GM12865 (cell line): ENCODE measurements around the gene SOX8.

Experiments used
- DNase-seq: peaks from one replicate; pipeline ENCODE4 v3.0.0; 2010; ENCODE audit warnings: low read depth
- H3K4me3 ChIP-seq: 2 replicates; pipeline ENCODE4 v1.5.1; 2011; ENCODE audit warnings: mild to moderate bottlenecking, low read depth, low read length, control low read depth
- TF ChIP-seq, protein P1 (sequence below): IDR thresholded peaks from 2 replicates; pipeline ENCODE4 v1.5.1; 2011; ENCODE audit warnings: low read length, control low read depth, low read depth, inconsistent platforms; ENCODE audit not compliant: insufficient read depth; ENCODE audit errors: missing control alignments

SOX8 gene

DNA sequence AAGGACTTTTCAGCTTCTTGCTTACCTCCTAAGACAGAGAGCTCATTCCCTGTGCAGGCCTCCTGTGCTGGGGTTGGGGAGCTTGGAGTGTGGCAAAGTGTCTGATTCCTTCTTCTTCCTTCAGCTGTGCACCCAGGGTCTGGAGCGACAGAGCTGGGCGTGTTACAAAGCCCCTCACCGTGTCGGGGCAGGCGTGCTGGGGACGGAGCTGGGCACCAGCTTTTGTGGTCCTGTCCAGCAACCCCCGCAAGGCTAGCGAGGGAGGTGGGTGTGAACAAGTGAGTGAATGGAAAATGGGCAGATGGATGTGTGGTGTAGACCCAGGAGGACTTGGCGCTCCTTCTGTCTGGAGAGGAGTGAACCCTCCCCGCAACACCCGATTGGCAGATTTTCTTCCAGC lies 23.7 kb downstream of the SOX8 start:
- no peak overlapping the region for H3K4me3 ChIP-seq
- TF ChIP-seq, protein P1, sequence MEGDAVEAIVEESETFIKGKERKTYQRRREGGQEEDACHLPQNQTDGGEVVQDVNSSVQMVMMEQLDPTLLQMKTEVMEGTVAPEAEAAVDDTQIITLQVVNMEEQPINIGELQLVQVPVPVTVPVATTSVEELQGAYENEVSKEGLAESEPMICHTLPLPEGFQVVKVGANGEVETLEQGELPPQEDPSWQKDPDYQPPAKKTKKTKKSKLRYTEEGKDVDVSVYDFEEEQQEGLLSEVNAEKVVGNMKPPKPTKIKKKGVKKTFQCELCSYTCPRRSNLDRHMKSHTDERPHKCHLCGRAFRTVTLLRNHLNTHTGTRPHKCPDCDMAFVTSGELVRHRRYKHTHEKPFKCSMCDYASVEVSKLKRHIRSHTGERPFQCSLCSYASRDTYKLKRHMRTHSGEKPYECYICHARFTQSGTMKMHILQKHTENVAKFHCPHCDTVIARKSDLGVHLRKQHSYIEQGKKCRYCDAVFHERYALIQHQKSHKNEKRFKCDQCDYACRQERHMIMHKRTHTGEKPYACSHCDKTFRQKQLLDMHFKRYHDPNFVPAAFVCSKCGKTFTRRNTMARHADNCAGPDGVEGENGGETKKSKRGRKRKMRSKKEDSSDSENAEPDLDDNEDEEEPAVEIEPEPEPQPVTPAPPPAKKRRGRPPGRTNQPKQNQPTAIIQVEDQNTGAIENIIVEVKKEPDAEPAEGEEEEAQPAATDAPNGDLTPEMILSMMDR = no peak
- no peak for DNase-seq

GRCh38 chr16:1006781-1007180 lies 25.2 kb downstream of the SOX8 start:
- TF ChIP-seq, protein P1 = no peak
- DNase-seq = no peak

GRCh38 chr16:1007284-1007850 lies 25.8 kb downstream of the SOX8 start:
- no peak for DNase-seq
- H3K4me3 ChIP-seq = no peak overlapping the region
- TF ChIP-seq, protein P1 = no peak

More at GRCh38 chr16:1006781-1007180, 25.2 kb downstream of the SOX8 start:
- H3K4me3 ChIP-seq = no peak overlapping the region

DNA sequence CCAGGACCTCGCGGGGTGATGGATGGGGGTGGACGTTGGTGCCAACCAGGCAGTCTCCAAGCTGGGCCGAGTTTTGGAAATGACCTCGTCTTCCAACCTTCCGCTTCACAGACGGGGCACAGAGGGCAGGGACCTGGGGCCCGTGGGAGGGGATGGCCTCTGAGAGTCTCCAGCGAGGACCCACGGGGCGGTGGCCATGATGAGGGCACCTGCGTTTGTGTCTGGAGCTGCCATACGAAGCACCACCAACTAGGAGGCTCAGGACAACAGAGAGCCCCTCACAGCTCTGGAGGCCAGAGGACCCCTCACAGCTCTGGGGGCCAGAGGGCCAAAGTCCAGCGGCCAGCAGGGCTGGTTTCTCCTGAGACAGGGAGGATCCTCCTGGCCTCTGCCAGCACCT lies 26.5 kb downstream of the SOX8 start:
- TF ChIP-seq, protein P1 = no peak
- DNase-seq = no peak
- no peak overlapping the region for H3K4me3 ChIP-seq

GRCh38 chr16:1009358-1010150 lies 28.0 kb downstream of the SOX8 start:
- H3K4me3 ChIP-seq = no peak overlapping the region
- TF ChIP-seq, protein P1 = no peak
- DNase-seq = no peak

- no peak overlapping the region for H3K4me3 ChIP-seq
- TF ChIP-seq, protein P1 = no peak
- no peak for DNase-seq
Observed at GRCh38 chr16:1010251-1010650, 28.7 kb downstream of the SOX8 start.
